ENCODE results near the gene GAST. TPM values are rescaled to one million over a fixed set of nuclear protein-coding genes. Genes with fewer than 3 reads are reported as not detected.

GAST gene
- total and polyA plus RNA-seq, 2 of the 13 experiments (the other 11 are each of a cell fraction or from before 2014, with no cell fraction given) = 0.32 to 0.42 TPM

GRCh38 chr17:41686281-41686680, 25.9 kb upstream of the GAST start (continued):
- no peak for TF ChIP-seq NFAT5 (CRISPR knock-in tag; IDR thresholded peaks at IDR 0.05)
- no peak for TF ChIP-seq NR1H2 (CRISPR knock-in tag; IDR thresholded peaks at IDR 0.05; ENCODE audit: borderline replicate concordance, low read depth)
- TF ChIP-seq ZNF839 (CRISPR knock-in tag; IDR thresholded peaks at IDR 0.05; ENCODE audit: borderline replicate concordance) = no peak
- TF ChIP-seq ISL2 (CRISPR knock-in tag; IDR thresholded peaks at IDR 0.05) = no peak
- no peak for TF ChIP-seq SSRP1 (CRISPR knock-in tag; IDR thresholded peaks at IDR 0.05)
- no peak for TF ChIP-seq SAFB2 (CRISPR knock-in tag; IDR thresholded peaks at IDR 0.05; ENCODE audit: borderline replicate concordance, low read depth)
- no peak for TF ChIP-seq XBP1 (CRISPR knock-in tag; IDR thresholded peaks at IDR 0.05)
- TF ChIP-seq MIXL1 (CRISPR knock-in tag; IDR thresholded peaks at IDR 0.05) = no peak

All from HepG2 (cell line).